H1 (cell line): ENCODE results near the gene SLFN14. TPM values are rescaled to one million over a fixed set of nuclear protein-coding genes. Genes with fewer than 3 reads are reported as not detected.

Experiments
- CTCF ChIA-PET: fragments of 300-600 bp; sonication (Branson Sonifier 250); formaldehyde crosslinking; loops from one replicate; lab custom pipeline; 2021; ENCODE audit not compliant: partially characterized antibody; lab: Charles Lee
- POLR2A ChIA-PET: fragments of 300-600 bp; sonication (Branson Sonifier 250); formaldehyde crosslinking; loops from one replicate; lab custom pipeline; 2021; ENCODE audit warnings: inconsistent platforms; ENCODE audit not compliant: partially characterized antibody; lab: Charles Lee
- DNase-seq, 2 experiments: peaks; one replicate each; pipeline versions ENCODE4 v3.0.0 to v3.0.0-alpha.2; 2010 to 2022; ENCODE audit warnings: low spot score in 2 of 2, low read depth in 1 of 2, mixed read lengths in 1 of 2
- FAIRE-seq: peaks from 2 replicates; lab custom pipeline; 2011; peaks lifted over from hg19 to GRCh38; lab: Jason Lieb, UNC
- H2AFZ ChIP-seq: 2 replicates; pipeline ENCODE4 v1.8.1; 2012; ENCODE audit warnings: low read length, inconsistent platforms
- H2AK5ac ChIP-seq: 2 replicates; pipeline ENCODE4 v1.6.1; 2013; ENCODE audit warnings: low read depth, low read length
- H2BK120ac ChIP-seq: replicated peaks from 2 replicates; pipeline ENCODE3; 2013; ENCODE audit warnings: low read depth, low read length, inconsistent platforms
- H2BK12ac ChIP-seq: 2 replicates; pipeline ENCODE4 v1.6.1; 2013; ENCODE audit warnings: low read depth, low read length
- H2BK15ac ChIP-seq: 2 replicates; pipeline ENCODE4 v1.6.1; 2013; ENCODE audit warnings: low read length
- H2BK20ac ChIP-seq: 2 replicates; pipeline ENCODE4 v1.6.1; 2013; ENCODE audit warnings: low read length
- H2BK5ac ChIP-seq: 2 replicates; pipeline ENCODE4 v1.6.1; 2013; ENCODE audit warnings: low read depth, low read length
- H3K14ac ChIP-seq: 2 replicates; pipeline ENCODE4 v1.6.1; 2013; ENCODE audit warnings: inconsistent platforms; ENCODE audit not compliant: insufficient read length
- H3K18ac ChIP-seq: 2 replicates; pipeline ENCODE4 v1.6.1; 2013; ENCODE audit warnings: low read length; ENCODE audit errors: extremely low read depth
- H3K23ac ChIP-seq: 2 replicates; pipeline ENCODE4 v1.6.1; 2013; ENCODE audit warnings: inconsistent platforms; ENCODE audit not compliant: insufficient read length
- H3K23me2 ChIP-seq: 2 replicates; pipeline ENCODE4 v1.6.1; 2013; ENCODE audit warnings: low read depth, low read length
- H3K27ac ChIP-seq: 2 replicates; pipeline ENCODE4 v1.6.1; 2011; ENCODE audit warnings: low read depth, low read length, inconsistent platforms
- H3K27me3 ChIP-seq, 4 experiments: replicated peaks in 1 of 4; 1 replicate in 1 of 4; 2 replicates in 3 of 4; pipeline versions ENCODE4 v1.6.1 to v1.8.1; 2011 to 2013; ENCODE audit warnings: low read length in 3 of 4, mild to moderate bottlenecking in 3 of 4, inconsistent platforms in 2 of 4, mixed read lengths in 2 of 4, moderate library complexity in 1 of 4; ENCODE audit not compliant: control insufficient read depth in 3 of 4, insufficient read depth in 3 of 4; ENCODE audit errors: extremely low read depth in 1 of 4
- H3K36me3 ChIP-seq, 4 experiments: 2 replicates each; pipeline versions ENCODE4 v1.6.1 to v1.8.1; 2011 to 2013; ENCODE audit warnings: mild to moderate bottlenecking in 4 of 4, low read length in 3 of 4, moderate library complexity in 2 of 4, control low read depth in 1 of 4, inconsistent platforms in 1 of 4; ENCODE audit not compliant: insufficient read depth in 4 of 4, control insufficient read depth in 2 of 4
- H3K4ac ChIP-seq: replicated peaks from 2 replicates; pipeline ENCODE3; 2013; ENCODE audit warnings: low read length, low read depth, mixed read lengths, inconsistent platforms; ENCODE audit not compliant: insufficient read length
- H3K4me1 ChIP-seq, 4 experiments: replicated peaks in 1 of 4; 1 replicate in 1 of 4; 2 replicates in 3 of 4; pipeline versions ENCODE4 v1.6.1 to v1.8.1; 2011 to 2013; ENCODE audit warnings: low read length in 3 of 4, inconsistent platforms in 2 of 4, mixed read lengths in 1 of 4; ENCODE audit not compliant: insufficient read depth in 4 of 4, control insufficient read depth in 3 of 4
- H3K4me2 ChIP-seq, 2 experiments: 2 replicates each; pipeline versions ENCODE4 v1.6.1 to v1.8.1; 2011 to 2013; ENCODE audit warnings: low read depth in 2 of 2, low read length in 2 of 2, control low read depth in 1 of 2, inconsistent platforms in 1 of 2, mild to moderate bottlenecking in 1 of 2; ENCODE audit not compliant: insufficient read depth in 1 of 2
- H3K4me3 ChIP-seq, 4 experiments: fragments of 200-600, 300-600 bp in 1 of 4; sonication (generic), shearing (Covaris generic), sonication (Bioruptor Twin) in 1 of 4; 2 replicates each; pipeline versions ENCODE4 v1.5.1 to v1.8.1; 2011 to 2016; ENCODE audit warnings: low read length in 4 of 4, low read depth in 3 of 4, control low read depth in 2 of 4, inconsistent platforms in 2 of 4, mild to moderate bottlenecking in 2 of 4, mixed read lengths in 1 of 4, moderate library complexity in 1 of 4; ENCODE audit not compliant: insufficient read depth in 2 of 4; ENCODE audit errors: extremely low read depth in 1 of 4
- H3K56ac ChIP-seq: replicated peaks from 2 replicates; pipeline ENCODE3; 2013; ENCODE audit warnings: low read depth, mild to moderate bottlenecking, mixed read lengths, low read length, inconsistent platforms; ENCODE audit not compliant: insufficient read length
- H3K79me1 ChIP-seq: 2 replicates; pipeline ENCODE4 v1.6.1; 2013; ENCODE audit warnings: low read depth, low read length, control low read depth
- H3K79me2 ChIP-seq, 2 experiments: 2 replicates each; pipeline versions ENCODE4 v1.6.1 to v1.8.1; 2012 to 2013; ENCODE audit warnings: low read length in 2 of 2, mild to moderate bottlenecking in 2 of 2, inconsistent platforms in 1 of 2; ENCODE audit not compliant: insufficient read depth in 2 of 2, control insufficient read depth in 1 of 2
- H3K9ac ChIP-seq, 4 experiments: replicated peaks in 1 of 4; 1 replicate in 1 of 4; 2 replicates in 3 of 4; pipeline versions ENCODE4 v1.6.1 to v1.8.1; 2011 to 2013; ENCODE audit warnings: low read depth in 3 of 4, low read length in 3 of 4, control low read depth in 2 of 4, mild to moderate bottlenecking in 2 of 4, moderate library complexity in 2 of 4, inconsistent platforms in 1 of 4; ENCODE audit errors: extremely low read depth in 1 of 4
- H3K9me3 ChIP-seq, 2 experiments: 2 replicates each; pipeline versions ENCODE4 v1.6.1 to v1.8.1; 2012 to 2013; ENCODE audit warnings: mild to moderate bottlenecking in 2 of 2, moderate library complexity in 2 of 2, control low read depth in 1 of 2, inconsistent platforms in 1 of 2, low read depth in 1 of 2, low read length in 1 of 2, mixed read lengths in 1 of 2; ENCODE audit not compliant: insufficient read depth in 2 of 2
- H4K20me1 ChIP-seq, 2 experiments: replicated peaks in 1 of 2; 2 replicates each; pipeline versions ENCODE3 to v1.8.1; 2011 to 2013; ENCODE audit warnings: inconsistent platforms in 2 of 2, low read length in 2 of 2, mild to moderate bottlenecking in 1 of 2; ENCODE audit not compliant: insufficient read depth in 2 of 2, control insufficient read depth in 1 of 2
- H4K5ac ChIP-seq: 2 replicates; pipeline ENCODE4 v1.6.1; 2013; ENCODE audit warnings: low read length, low read depth, mixed read lengths, inconsistent platforms; ENCODE audit not compliant: insufficient read length
- H4K8ac ChIP-seq: 2 replicates; pipeline ENCODE4 v1.8.0; 2013; ENCODE audit warnings: mild to moderate bottlenecking, moderate library complexity, low read length, inconsistent platforms; ENCODE audit not compliant: insufficient read depth; ENCODE audit errors: extremely low read depth
- H4K91ac ChIP-seq: replicated peaks from 2 replicates; pipeline ENCODE3; 2013; ENCODE audit warnings: low read length, mixed read lengths, inconsistent platforms; ENCODE audit not compliant: insufficient read length
- CBX5 ChIP-seq: fragments of 300-800, 300-1000 bp; sonication (generic); IDR thresholded peaks from 2 replicates; pipeline ENCODE4 v1.7.1; 2016; ENCODE audit warnings: antibody characterized with exemption, low read length, low read depth
- CHD1 ChIP-seq: IDR thresholded peaks from 2 replicates; pipeline ENCODE4 v1.6.1; 2012; ENCODE audit warnings: low read depth, low read length, improper control_type of control experiment
- HDAC6 ChIP-seq: IDR thresholded peaks from one replicate; pipeline ENCODE4 v1.7.1; 2012; ENCODE audit warnings: low read depth, mild to moderate bottlenecking, inconsistent platforms, low read length, moderate library complexity
- KDM4A ChIP-seq: IDR thresholded peaks from one replicate; pipeline ENCODE4 v1.7.1; 2012; ENCODE audit warnings: low read depth, mild to moderate bottlenecking, moderate library complexity, low read length, inconsistent platforms; ENCODE audit not compliant: severe bottlenecking
- KDM5A ChIP-seq: fragments of 200-600 bp; IDR thresholded peaks from 2 replicates; pipeline ENCODE4 v1.7.1; 2012; ENCODE audit warnings: mild to moderate bottlenecking, low read length, inconsistent platforms, mixed read lengths
- PHF8 ChIP-seq: fragments of 200-600 bp; sonication (generic); conservative IDR thresholded peaks from 2 replicates; pipeline ENCODE4 v1.7.1; 2012; ENCODE audit warnings: low read depth, mild to moderate bottlenecking, inconsistent platforms, low read length, moderate library complexity
- RFX5 ChIP-seq: IDR thresholded peaks from 2 replicates; pipeline ENCODE4 v1.6.1; 2011; ENCODE audit warnings: low read depth, low read length, improper control_type of control experiment, borderline replicate concordance
- SAP30 ChIP-seq: fragments of 300-600 bp; sonication (generic); IDR thresholded peaks from 2 replicates; pipeline ENCODE4 v1.7.1; 2012; ENCODE audit warnings: low read length, moderate library complexity, mild to moderate bottlenecking, inconsistent platforms; ENCODE audit not compliant: insufficient read depth, insufficient replicate concordance
- TEAD4 ChIP-seq: IDR thresholded peaks from 2 replicates; pipeline ENCODE4 v1.6.1; 2012; ENCODE audit warnings: low read depth, low read length, inconsistent platforms, mixed read lengths
- WGBS, 2 experiments: shearing (Covaris generic) in 1 of 2; methylation state at CpG; one replicate each; pipeline versions ENCODE4 v1.1.6 to v1.1.7; 2013 to 2015; ENCODE audit warnings: low lambda C conversion rate in 2 of 2, mixed read lengths in 2 of 2, inconsistent platforms in 1 of 2, low coverage in 1 of 2, missing lambda C conversion rate in 1 of 2; ENCODE audit not compliant: insufficient replicate concordance in 2 of 2, insufficient coverage in 1 of 2, insufficient read length in 1 of 2; ENCODE audit errors: extremely low coverage in 1 of 2, missing lambda C conversion rate in 1 of 2; 5-methylcytosine and 5-hydroxymethylcytosine counted together
- polyA plus RNA-seq, 7 experiments: library from polyadenylated mRNA; depleted of rRNA in 3 of 7; stranded (reverse) in 5 of 7; unstranded in 2 of 7; fragments of >200 nt in 5 of 7; fragments of 200-250 nt in 2 of 7; gene quantifications; 1 replicate in 5 of 7; 2 replicates in 1 of 7; 4 replicates in 1 of 7; pipeline versions ENCODE4 v1.2.1 to v1.2.3, GENCODE V29; 2011 to 2013; ENCODE audit warnings: missing spikeins in 2 of 7, mixed read lengths in 2 of 7
- total RNA-seq: library from RNA; stranded (reverse); fragmentation: NEBNext Ultra II Directional; extraction: Animal tissue kit (Norgen Biotek cat#: 25700); gene quantifications from 2 replicates; pipeline ENCODE4 v1.2.1, GENCODE V29; 2021

SLFN14 gene
- total and polyA plus RNA-seq, 2 of the 8 experiments (the other 6 are each of a cell fraction or from before 2014, with no cell fraction given), result 0.03 TPM; not detected in 1

GRCh38 chr17:35605678-35606077 is 45.1 kb upstream of the SLFN14 start:
- Histone ChIP-seq H3K4me2 (no peak overlapping the region), H3K27ac (no peak overlapping the region), H3K9me3 (no peaks in the 10 kb centered on the region), H3K79me1 (no peaks in the 10 kb centered on the region), H3K4ac (no peak overlapping the region), H4K8ac (no peak overlapping the region), H3K4me1 (no peaks in the 10 kb centered on the region), H4K5ac (no peak overlapping the region), H3K4me3 (no peak overlapping the region), H3K18ac (no peak overlapping the region), H3K14ac (no peak overlapping the region), H2BK5ac (no peak overlapping the region), H4K20me1 (peaks cover 2 to 3% of the 10 kb centered on the region in 2 experiments), H3K9ac (no peak overlapping the region), H3K23ac (no peak overlapping the region), H2AFZ (no peak overlapping the region), H3K79me2 (no peaks in the 10 kb centered on the region), H3K36me3 (peaks cover 14 to 67% (median 34%) of the 10 kb centered on the region in 4 experiments), H2BK120ac (no peak overlapping the region), H2BK20ac (no peak overlapping the region), H3K23me2 (no peaks in the 10 kb centered on the region), H2BK12ac (no peak overlapping the region), H2AK5ac (no peak overlapping the region), H3K27me3 (no peaks in the 10 kb centered on the region), H2BK15ac (no peak overlapping the region), H4K91ac (no peak overlapping the region), H3K56ac (no peak overlapping the region)
- 97% methylated on average over 2 of the region's 2 CpGs; no CpG with 5 or more reads in 1 of the 2 experiments for WGBS, 2 experiments
- CTCF ChIA-PET, result interaction anchor here (0.9 to 1.3 kb wide), 3 partner anchors 13 to 199 kb away, joined by 3 to 4 read pairs (median 3); no protein-coding TSS in a partner anchor
- TF ChIP-seq PHF8 (no peak), KDM4A (no peak), HDAC6 (no peak), RFX5 (no peak), CHD1 (no peak), CBX5 (no peak), SAP30 (no peak), KDM5A (no peak), TEAD4 (no peak)
- FAIRE-seq (no peak), DNase-seq (no peak)
- POLR2A ChIA-PET, result interaction anchor here (1.2 to 1.3 kb wide), 2 partner anchors 11 to 22 kb away, joined by 3 read pairs; no protein-coding TSS in a partner anchor
